Osteoblast (primary cell): Measurements from ENCODE around the gene RXFP4. TPM values are rescaled to one million over a fixed set of nuclear protein-coding genes. Genes with fewer than 3 reads are reported as not detected.
A peak's percentile ranks its signal among the peaks of the same experiment; 100 is the strongest.

ENCODE experiments used
- DNase-seq: peaks from one replicate; pipeline ENCODE4 v3.0.0; 2011; ENCODE audit warnings: low spot score, mixed read lengths; ENCODE audit not compliant: insufficient read length; ENCODE audit errors: missing footprints
- H2AFZ ChIP-seq: 2 replicates; pipeline ENCODE4 v1.6.0; 2011; ENCODE audit warnings: mild to moderate bottlenecking, low read length
- H3K27ac ChIP-seq: 2 replicates; pipeline ENCODE4 v1.5.1; 2011; ENCODE audit warnings: mild to moderate bottlenecking, low read depth, low read length, moderate library complexity
- H3K27me3 ChIP-seq: 2 replicates; pipeline ENCODE4 v1.6.0; 2012; ENCODE audit warnings: mild to moderate bottlenecking, control low read depth, inconsistent platforms, low read length, moderate library complexity; ENCODE audit not compliant: insufficient read depth
- H3K36me3 ChIP-seq: 2 replicates; pipeline ENCODE4 v1.5.1; 2011; ENCODE audit warnings: mild to moderate bottlenecking, low read length, control low read depth, moderate library complexity; ENCODE audit not compliant: insufficient read depth
- H3K4me1 ChIP-seq: 2 replicates; pipeline ENCODE4 v1.5.1; 2011; ENCODE audit warnings: mild to moderate bottlenecking, low read length, control low read depth, moderate library complexity; ENCODE audit not compliant: insufficient read depth
- H3K4me2 ChIP-seq: 2 replicates; pipeline ENCODE4 v1.6.0; 2011; ENCODE audit warnings: mild to moderate bottlenecking, low read length; ENCODE audit not compliant: insufficient read depth
- H3K4me3 ChIP-seq: fragments of 200-600 bp; sonication (generic); 3 replicates; pipeline ENCODE4 v1.5.1; 2012; ENCODE audit warnings: mild to moderate bottlenecking, low read length, inconsistent platforms; ENCODE audit not compliant: insufficient read depth
- H3K79me2 ChIP-seq: 2 replicates; pipeline ENCODE4 v1.6.0; 2012; ENCODE audit warnings: mild to moderate bottlenecking, low read length, control low read depth, inconsistent platforms; ENCODE audit not compliant: insufficient read depth
- H3K9me3 ChIP-seq: 2 replicates; pipeline ENCODE4 v1.5.1; 2011; ENCODE audit warnings: low read depth, low read length, control low read depth
- H4K20me1 ChIP-seq: 2 replicates; pipeline ENCODE4 v1.6.0; 2012; ENCODE audit warnings: mild to moderate bottlenecking, low read length, control low read depth; ENCODE audit not compliant: insufficient read depth
- CTCF ChIP-seq: IDR thresholded peaks from 2 replicates; pipeline ENCODE4 v1.5.1; 2011; ENCODE audit warnings: mild to moderate bottlenecking, low read depth, low read length, moderate library complexity; ENCODE audit errors: extremely low read depth
- total RNA-seq: library from RNA; depleted of rRNA; stranded (reverse); fragments of >200 nt; gene quantifications from 2 replicates; pipeline ENCODE4 v1.2.3, GENCODE V29; 2012

Gene RXFP4
- total RNA-seq, 1 donor, result not detected

GRCh38 chr1:155904261-155904660 lies 37.2 kb upstream of the RXFP4 start:
- Histone ChIP-seq H3K4me3 (no peak overlapping the region), H2AFZ (no peak overlapping the region), H3K27me3 (no peaks in the 10 kb centered on the region), H3K9me3 (no peaks in the 10 kb centered on the region), H4K20me1 (no peaks in the 10 kb centered on the region), H3K27ac (no peak overlapping the region), H3K36me3 (peaks cover 89% of the 10 kb centered on the region), H3K4me2 (no peak overlapping the region), H3K79me2 (peaks cover 48% of the 10 kb centered on the region), H3K4me1 (no peaks in the 10 kb centered on the region)
- DNase-seq, result no peak
- no peak for TF ChIP-seq CTCF

GRCh38 chr1:155909894-155910293 lies 31.5 kb upstream of the RXFP4 start:
- Histone ChIP-seq H3K27ac (peak overlapping the region; percentile 81), H3K9me3 (no peaks in the 10 kb centered on the region), H3K27me3 (no peaks in the 10 kb centered on the region), H3K36me3 (peaks cover 75% of the 10 kb centered on the region), H3K4me3 (peak overlapping the region; percentile 90), H2AFZ (no peak overlapping the region), H3K4me2 (peak overlapping the region; percentile 97), H3K79me2 (peaks cover 45% of the 10 kb centered on the region), H4K20me1 (no peaks in the 10 kb centered on the region), H3K4me1 (peaks cover 37% of the 10 kb centered on the region)
- no peak for TF ChIP-seq CTCF
- peak; percentile 34 for DNase-seq

GRCh38 chr1:155910621-155911121 lies 30.8 kb upstream of the RXFP4 start:
- TF ChIP-seq CTCF, result peak; percentile 20
- peak; percentile 79 for DNase-seq
- Histone ChIP-seq H4K20me1 (no peaks in the 10 kb centered on the region), H3K79me2 (peaks cover 41% of the 10 kb centered on the region), H3K4me3 (peak overlapping the region; percentile 90), H3K9me3 (no peaks in the 10 kb centered on the region), H3K4me1 (peaks cover 37% of the 10 kb centered on the region), H3K4me2 (peak overlapping the region; percentile 97), H3K27ac (peak overlapping the region; percentile 81), H3K27me3 (no peaks in the 10 kb centered on the region), H2AFZ (peak overlapping the region; percentile 56), H3K36me3 (peaks cover 75% of the 10 kb centered on the region)

GRCh38 chr1:155911156-155912055 lies 30.0 kb upstream of the RXFP4 start, which contains the start of gene RIT1:
RIT1 (minus strand) TSS chr1:155911349; CDS start chr1:155910761, 588 bp downstream.
- no peaks in the 10 kb centered on the region for H4K20me1 ChIP-seq
- no peaks in the 10 kb centered on the region for H3K9me3 ChIP-seq
- peak within 1 kb of the TSS; percentile 97 for H3K4me2 ChIP-seq
- H3K27ac ChIP-seq, result peak within 1 kb of the TSS; percentile 81
- no peak for TF ChIP-seq CTCF
- peaks cover 38% of the 10 kb centered on the region for H3K79me2 ChIP-seq
- H2AFZ ChIP-seq, result peak within 1 kb of the TSS; percentile 56
- H3K4me1 ChIP-seq, result peaks cover 37% of the 10 kb centered on the region
- H3K4me3 ChIP-seq, result peak within 1 kb of the TSS; percentile 90
- no peaks in the 10 kb centered on the region for H3K27me3 ChIP-seq
- DNase-seq, result peak; percentile 93
- H3K36me3 ChIP-seq, result peaks cover 75% of the 10 kb centered on the region
